Measurements from ENCODE around the gene KIAA1328. TPM values are rescaled to one million over a fixed set of nuclear protein-coding genes. Genes with fewer than 3 reads are reported as not detected.

KIAA1328 gene
- polyA plus RNA-seq, 1 donor: 5.7 TPM

DNA sequence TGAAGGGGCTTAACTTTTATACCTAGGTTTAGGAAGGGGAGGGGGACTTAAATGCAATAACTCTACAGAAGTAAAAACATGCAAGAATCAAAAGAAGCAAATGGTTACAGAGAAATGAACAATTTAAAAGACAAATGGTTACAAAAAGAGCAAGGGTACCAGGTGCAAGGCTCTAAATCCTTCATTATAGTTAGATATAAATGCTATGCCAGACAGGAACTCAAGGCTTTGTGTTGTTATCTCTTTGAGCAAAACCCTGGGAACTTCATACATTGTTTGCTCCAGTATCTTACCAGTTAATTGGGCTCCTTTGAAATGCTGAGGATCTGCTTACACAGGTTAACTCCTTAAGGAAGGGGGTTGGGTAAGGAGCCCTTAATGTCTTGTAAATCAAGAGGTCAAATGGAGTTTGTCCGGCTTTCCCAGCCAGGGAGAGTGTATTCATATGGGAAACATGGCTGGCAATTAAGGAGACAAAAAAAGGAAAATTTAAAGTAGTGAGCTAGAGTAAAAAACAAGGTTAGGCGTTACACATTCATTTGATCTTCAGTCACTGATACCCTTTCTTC is 389.2 kb downstream of the KIAA1328 start:
- no peak for DNase-seq (ENCODE audit: low read depth)

DNA sequence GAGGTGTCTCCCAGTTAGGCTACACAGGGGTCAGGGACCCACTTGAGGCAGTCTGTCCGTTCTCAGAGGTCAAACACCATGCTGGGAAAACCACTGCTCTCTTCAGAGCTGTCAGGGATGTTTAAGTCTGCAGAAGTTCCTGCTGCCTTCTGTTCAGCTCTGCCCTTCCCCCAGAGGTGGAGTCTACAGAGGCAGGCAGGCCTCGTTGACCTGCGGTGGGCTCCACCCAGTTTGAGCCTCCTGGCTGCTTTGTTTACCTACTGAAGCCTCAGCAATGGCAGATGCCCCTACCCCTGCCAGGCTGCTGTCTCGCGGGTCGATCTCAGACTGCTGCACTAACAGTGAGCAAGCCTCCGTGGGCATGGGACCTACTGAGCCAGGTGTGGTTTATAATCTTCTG is 390.3 kb downstream of the KIAA1328 start:
- no peak for DNase-seq (ENCODE audit: low read depth)

DNA sequence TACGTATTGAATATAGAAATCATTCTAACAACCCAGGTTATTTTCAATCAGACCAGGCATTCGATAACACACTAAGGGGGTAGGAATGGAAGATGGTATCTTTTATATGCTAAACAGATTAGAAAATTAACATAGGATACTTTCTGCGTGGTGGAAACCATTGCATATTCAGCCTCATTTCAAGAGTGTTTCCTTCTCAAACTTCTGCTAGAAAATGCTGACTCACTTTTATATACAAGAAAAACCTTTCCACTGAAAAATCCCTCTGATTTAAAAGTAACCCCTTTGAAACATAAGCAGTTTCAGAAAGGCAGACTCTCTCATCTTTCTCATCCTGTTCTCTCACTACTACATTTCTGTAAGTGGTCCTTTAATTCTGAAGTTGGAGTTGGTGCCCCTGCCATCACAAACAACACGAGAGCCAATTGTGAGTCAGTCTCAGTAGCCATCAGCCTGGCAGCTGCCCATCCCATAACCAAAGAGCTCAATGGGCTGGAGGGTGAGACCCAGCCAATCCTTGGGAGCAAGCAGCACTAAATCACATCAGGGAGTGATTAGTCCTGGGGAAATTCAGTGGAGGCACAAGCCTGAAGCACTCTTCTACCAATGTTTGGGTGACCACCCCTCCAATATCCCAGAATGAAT is 393.5 kb downstream of the KIAA1328 start:
- no peak for DNase-seq (ENCODE audit: low read depth)

DNA sequence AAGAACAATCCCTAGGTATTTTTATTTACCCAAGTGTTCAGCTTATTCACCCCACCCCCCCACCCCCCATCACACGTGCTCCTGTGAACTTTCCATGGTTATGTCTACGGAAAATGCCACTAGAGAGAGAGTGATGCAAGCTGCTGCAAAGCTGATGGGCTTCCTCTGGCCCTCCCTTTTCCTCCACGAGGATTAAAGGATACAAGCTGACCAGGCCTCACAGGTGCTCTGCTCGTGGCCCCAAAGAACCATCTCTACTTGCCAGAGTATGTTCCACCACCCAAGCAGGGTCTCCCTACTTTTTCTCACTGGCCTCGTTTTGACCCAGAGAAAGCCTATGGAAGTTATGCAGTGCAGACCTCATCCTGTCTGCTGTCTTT is 394.1 kb downstream of the KIAA1328 start:
- DNase-seq (ENCODE audit: low read depth): no peak

DNA sequence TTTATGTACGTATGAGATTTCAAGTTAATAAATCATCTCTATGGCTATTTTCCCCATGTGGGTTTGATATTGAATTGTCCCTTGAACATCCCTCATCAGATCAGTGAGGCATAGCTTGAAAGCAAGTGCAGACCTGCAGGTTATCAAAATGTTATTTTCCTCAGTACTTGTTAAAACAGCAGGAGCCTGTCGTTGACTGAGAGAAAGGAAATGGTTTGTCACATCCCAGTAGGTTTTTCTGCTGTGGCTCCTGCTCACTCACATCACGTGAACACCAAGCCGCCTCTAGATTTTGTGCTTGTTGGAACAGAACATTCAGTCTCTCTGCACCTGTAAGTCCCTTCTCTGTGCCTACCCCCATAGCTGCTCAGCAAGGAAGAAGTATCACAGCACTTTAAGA is 396.4 kb downstream of the KIAA1328 start:
- DNase-seq (ENCODE audit: low read depth): no peak

DNA sequence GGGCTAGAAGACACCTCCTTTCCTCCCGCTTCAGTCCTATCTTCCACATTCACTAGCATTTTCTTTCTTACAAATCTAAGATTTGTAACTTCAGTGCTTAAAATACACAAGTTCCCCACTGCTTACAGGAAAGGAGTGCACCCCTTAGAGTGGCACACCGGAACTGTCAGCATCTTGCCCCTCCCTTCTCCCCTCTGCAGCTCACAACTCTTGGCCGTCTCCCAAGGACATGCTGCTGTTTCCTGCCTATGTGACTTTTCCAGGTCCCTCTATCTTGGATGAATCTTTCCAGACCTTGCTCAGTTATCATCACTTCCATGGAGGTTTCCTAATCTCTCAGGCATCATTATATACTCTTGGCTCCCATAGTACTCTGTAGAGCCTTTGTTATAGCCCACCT is 401.8 kb downstream of the KIAA1328 start:
- DNase-seq (ENCODE audit: low read depth): no peak

DNA sequence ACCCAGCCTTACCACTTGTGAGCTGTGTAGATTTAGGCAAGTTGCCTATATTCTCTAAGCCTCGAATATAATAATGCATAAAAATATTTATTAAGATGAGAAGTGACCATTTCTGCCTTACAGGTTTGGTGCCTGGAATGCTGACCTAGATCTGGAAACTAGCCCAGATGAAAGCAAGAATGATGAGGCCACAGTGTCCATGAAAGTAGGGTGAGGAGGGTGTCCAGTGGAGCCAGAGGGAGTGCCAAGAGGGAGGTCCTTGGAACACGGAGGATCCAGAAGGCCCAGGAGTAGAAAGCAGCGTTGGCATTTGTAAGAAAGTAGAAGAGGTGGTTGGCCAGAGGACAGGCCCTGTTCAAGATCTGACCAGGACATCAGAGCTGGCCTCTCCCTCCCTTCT is 402.3 kb downstream of the KIAA1328 start:
- DNase-seq (ENCODE audit: low read depth): no peak

DNA sequence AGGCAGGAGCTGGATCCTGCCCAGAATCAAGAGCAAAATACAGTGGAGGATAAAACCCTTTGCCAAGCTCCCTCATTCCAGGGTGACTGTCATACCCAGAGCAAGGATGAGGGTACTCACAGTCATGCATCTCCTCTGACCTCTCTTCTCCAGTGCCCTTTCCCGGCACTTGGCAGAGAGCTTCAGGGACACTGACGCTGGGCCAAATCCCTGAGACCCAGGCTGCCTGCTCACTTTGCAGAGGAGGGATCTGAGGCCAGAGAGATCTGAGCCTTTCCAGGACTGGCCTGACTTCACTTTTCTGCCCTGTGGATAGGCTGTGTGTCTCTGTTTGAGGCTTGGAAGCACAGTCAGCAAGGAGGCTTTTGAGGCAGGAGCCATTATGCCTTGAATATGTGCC is 406.7 kb downstream of the KIAA1328 start:
- DNase-seq (ENCODE audit: low read depth): no peak

DNA sequence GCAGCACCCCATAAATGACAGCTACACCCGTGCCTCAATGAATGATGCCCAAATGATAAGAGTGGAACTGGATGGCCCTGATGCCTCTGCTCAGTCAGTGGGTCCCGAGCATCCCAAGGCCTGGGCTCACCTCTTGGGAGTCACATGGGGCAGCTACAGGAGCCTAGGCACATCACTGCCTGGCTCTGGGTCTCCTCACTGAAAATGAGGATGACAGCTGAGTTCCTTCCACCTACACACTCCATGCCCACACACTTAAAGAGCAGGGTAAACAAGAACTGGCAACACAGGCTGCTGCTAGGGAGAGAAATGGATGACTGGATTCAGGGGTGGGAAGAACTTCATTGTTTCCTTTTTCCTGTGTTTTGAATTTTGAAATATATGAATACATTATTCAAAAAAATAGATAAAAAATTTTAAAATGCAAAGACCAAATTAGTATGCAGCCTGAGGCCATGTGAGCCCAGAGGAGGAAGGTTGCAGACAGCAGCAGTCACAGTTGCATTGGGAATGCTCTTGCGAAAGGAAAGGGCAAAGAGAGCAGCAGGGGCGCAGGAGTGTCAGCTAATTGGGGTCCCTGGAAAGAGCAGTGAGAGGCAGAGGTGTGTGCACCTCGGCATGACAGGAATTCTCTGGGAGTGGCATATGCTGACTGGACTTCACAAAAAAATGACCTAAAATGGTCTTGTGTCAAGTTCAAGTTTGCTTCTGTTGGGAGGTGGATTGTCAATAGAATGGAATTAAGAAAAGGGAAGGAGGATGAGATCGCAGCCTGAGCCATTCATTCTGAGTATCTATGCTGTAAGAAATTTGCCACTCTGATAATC is 409.6 kb downstream of the KIAA1328 start:
- DNase-seq (ENCODE audit: low read depth): no peak

DNA sequence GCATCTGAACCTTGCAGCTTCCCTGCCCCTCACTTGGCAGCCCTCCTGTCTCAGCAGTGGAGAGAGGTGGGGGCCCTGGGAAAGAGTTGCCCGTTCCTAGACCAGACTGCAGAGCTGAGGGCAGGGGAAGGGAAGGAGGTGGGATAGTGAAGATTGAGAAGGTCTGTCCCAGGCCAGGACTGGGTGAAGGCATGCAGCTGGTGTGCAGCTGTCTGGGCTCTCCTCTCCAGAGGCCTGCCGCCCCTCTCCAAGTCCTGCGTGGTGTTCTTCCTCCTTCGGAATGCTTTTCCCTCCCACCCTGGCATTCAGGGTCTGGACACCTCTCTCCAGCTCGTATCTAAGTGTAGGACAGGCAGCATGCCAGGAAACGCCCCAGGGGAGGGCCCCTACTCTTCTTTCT is 413.2 kb downstream of the KIAA1328 start:
- no peak for DNase-seq (ENCODE audit: low read depth)

DNA sequence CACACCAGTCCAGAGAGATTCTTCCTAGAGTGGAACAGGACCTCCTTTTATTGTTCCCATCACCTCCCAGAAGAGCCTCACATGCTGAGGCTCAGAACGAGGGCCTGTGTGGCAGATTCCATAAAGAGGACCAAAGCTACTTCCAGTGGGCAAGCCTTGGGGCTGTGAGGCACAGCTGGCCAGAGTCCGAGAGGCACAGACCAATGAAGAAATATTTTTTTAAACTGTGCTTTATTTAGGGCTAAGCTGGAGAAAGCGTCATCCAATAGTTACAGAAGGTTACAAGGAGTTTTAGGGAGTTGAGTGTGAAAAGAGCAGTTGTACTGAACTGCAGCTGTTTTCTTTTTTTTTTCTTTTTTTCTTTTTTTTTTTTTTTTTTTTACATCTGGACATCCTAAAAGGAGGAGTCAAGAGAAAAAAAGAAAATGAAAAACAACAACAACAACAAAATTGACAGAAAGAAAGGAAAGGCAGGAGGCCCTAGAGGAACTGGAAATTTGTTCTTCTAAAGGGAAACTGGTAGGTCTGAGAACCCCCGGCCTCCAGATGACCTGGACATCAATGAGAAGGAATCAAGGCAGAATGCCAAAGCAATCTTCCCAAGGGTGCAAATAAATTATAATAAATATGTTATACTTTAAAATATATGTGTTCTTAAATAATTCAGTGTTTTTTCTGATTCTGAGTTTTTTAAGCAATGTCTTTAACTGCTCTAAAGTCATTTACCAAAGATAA is 414.1 kb downstream of the KIAA1328 start:
- DNase-seq (ENCODE audit: low read depth): no peak

DNA sequence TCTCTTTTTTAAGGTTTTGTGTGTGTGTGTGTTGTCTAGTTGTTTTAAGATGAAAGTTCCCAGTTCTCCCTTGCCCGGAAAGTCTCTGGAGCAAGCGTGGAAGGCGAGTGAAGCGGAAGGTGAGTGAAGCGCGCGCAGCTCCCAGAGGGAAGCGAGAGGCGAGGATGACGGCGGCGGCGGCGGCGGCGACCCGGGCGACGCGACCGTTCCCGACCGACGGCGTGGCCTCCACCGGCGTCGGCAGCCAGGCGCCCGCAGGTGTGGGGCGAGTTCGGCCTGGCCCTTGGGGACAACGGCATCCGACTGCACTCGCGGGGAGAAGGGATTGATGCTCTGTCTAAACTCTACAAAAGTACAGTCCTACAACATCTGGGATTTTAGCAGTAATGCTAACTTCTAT is 414.8 kb downstream of the KIAA1328 start:
- no peak for DNase-seq (ENCODE audit: low read depth)

DNA sequence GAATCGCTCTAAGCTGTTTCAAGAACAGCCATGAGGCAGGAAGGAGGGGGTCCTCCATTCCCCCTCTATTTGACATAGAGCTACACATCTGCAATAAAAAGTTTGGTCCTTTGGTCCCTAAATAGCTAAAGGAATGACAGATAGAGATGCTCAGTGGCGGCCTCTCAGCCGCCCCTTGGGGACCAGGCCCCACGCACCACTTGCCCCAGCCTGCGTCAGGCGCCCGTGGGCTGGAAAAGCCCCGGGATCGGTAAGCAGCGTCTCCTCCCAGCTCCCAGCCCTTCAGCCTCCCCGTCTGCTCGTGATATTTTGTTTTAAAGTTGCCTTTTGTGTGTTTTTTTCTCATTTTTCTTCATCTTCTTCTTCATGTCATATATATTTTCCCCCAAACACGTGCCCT is 415.7 kb downstream of the KIAA1328 start:
- DNase-seq (ENCODE audit: low read depth): no peak

DNA sequence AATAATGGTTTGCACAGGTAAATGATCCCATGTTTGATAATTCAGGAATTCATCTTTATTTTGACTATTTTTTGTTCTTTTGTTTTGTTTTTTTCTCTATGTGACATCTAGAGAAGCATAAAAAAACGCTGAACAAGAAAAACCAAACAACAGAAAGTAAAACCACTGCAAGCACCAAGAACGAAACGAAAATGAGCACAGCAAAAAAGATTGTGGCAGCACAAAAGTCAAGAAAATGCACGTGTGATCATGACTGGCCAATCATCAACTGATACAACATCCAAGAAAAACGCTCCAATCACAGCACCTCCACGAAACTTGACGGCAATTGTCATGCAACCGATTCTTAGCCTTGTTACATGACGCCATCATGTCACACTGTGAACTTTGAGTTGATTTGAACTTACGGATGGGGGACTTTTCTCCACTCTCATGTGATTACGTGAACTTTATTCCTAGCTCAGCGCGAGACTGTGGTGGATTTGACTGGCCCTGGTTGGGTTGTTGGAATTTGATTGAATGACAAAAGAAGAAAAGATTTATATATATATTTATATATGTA is 417.9 kb downstream of the KIAA1328 start:
- DNase-seq (ENCODE audit: low read depth): no peak

DNA sequence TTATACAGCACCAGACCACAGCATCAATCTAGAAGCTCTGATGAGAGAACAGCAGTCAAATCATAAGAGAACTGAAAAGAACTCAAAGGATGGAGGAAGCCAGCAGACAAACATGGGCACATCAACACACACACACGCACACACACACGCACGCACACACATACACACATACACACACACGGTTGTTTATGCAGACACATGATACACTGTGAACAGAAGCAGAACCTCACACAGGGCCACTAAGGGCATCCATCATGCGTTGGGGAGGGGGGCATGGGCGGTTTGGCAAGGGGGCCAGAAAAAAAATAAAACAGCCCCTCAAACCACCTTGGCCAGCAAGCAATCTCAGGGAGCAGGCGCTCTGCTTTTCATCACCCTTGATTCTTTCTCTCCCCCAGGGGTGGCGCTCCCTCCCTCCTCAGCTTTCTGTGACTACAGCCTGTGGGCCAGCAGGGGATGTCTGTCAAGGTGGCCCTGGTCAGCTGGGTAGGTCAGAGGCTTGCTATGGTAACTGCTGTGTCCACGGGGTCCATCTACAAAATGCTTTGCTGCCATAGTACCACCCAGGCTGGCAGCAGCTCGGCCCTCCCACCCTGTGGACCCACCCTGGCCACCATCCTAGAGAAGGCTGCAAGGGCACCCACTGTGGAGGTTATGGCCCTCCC is 418.7 kb downstream of the KIAA1328 start:
- DNase-seq (ENCODE audit: low read depth): no peak

DNA sequence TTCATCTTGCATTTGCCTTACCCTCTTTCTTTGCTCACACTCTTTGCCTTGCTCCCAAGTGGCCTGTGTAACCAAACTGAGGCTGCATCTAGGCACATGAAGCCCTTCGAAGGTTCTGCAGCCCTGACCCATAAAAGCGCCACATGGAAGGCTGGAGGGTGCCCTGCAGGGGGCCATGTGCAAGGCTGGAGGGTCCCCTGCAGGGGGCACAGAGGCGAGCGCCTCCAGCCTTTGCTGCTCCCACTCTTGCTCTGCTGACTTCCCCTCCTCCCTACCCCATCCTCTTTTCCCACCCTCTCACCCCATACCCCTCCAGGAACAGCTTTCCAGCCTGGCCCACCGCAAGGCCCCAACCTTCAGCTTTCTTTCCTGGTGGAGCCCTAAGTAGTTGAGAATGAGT is 419.4 kb downstream of the KIAA1328 start:
- no peak for DNase-seq (ENCODE audit: low read depth)

DNA sequence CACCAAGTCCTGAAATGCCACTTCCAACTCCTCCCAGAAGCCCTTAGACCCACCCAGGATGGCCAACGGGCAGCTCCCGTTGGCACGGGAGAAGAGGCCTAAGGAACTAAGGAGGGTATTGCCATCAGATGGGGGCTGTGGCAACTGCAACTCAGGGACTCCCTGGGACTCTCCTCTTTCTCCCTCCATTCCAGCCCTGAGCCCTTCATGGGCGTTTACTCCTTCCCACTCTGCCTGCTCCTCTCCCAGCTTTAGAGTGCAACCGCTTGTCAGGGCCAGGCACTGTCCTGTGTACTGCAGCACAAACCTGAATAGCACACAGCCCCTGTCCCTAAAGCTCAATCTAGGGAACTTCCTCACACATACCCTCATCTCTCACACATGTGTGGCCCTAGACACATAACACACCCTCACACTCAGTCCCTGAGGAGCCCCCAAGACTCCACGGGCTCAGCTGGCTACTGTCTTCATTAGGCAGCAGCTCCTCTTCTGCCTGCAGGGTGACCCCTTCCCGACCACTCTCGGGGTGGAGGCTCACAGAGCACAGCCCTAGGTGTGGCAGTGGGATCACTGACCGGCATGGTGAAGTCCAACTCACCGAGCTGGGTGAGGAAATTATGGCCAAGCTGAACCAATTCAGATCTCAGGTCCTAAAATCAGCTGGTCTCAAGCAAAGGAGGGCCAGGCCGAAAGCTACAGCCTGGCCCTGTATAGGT is 420.4 kb downstream of the KIAA1328 start:
- no peak for DNase-seq (ENCODE audit: low read depth)

DNA sequence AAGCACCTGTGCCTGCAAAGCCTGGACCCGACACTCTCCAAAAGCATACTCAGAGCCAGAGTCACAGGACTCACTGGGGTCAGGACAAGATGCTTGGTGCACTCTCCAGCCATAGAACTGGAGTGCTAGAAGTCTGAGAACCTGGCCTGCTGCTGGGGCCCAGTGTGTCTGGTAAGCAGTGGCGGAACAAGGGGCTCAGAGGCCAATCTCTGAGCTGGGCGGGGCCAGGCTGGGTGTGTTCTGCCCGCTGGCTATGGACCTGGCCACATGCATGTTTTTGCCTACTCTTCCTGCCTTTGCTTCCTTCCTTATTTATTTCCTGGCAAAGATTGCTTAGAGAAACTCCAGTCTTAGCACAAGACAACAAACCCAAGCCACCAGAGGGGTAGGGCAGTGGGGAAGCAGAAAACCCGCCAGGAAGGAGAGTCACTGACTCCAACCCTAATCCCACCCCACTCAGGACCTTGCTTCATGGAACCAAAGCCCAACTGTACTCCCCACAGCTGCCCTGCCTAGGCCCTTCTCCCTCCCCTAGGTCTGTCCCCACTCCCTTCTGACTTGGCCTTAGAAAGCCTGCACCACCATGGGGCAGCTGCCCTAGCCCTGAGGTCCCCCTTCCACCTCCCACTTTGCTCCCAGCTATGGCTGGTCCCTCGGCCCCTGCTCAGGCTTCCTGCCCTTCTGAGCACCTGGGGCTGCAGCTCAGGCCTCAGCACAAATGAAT is 421.1 kb downstream of the KIAA1328 start:
- no peak for DNase-seq (ENCODE audit: low read depth)

DNA sequence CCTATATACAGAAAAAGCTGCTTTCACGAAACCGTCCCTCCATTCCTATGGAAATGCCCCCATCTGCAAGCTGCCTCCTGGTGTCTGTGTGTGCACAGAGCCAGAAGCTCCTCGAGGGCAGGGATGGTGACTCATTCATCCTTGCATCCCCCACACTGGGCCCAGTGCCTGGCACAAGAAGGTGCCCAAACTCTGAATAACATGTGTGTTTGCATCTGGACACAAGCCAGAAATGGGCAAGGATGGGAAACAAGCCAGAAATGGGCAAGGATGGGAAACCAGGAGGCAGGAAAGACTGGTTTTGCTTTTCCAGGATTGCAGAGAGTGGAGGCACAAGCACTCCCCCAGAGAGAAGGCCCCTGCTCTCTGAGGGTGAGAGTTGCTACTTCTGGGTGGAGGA is 422.8 kb downstream of the KIAA1328 start:
- no peak for DNase-seq (ENCODE audit: low read depth)

DNA sequence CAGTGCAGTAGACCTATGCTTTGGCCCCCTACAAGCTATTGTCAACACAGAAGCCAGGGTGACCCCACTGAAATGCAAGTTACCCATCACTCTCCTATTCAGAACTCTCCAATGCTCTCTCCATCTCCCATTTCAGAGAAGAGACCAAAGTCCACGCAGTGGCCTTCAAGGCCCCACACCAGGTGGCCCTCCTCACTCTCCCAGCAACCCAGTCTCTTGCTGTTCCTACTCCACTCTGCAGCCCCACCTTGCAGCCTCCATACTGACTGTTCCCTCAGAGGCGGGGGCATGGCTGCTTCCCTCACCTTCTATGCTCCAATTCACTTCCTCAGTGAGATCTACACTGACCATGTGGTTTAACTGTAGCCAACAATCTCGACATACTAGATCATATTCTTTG is 423.4 kb downstream of the KIAA1328 start:
- no peak for DNase-seq (ENCODE audit: low read depth)

All from forelimb muscle (tissue), 1 donor.